GM23338 (cell line): ENCODE measurements around the gene SLC26A6. TPM values are rescaled to one million over a fixed set of nuclear protein-coding genes. Genes with fewer than 3 reads are reported as not detected.

Experiments used
- ATAC-seq: fragments of 200-7000 bp; cut with Tn5 transposase; 3 replicates; pipeline ENCODE4 v1.9.1; 2020
- DNase-seq: peaks from one replicate; pipeline ENCODE4 v3.0.0-alpha.2; 2015; ENCODE audit warnings: low spot score
- H2AFZ ChIP-seq: fragments of 200-600 bp; sonication (generic); 2 replicates; pipeline ENCODE4 v1.8.0; 2016; ENCODE audit warnings: antibody characterized with exemption, mild to moderate bottlenecking, moderate library complexity
- H3F3A ChIP-seq: fragments of 200-600 bp; sonication (generic); replicated peaks from 2 replicates; pipeline ENCODE4 v1.8.0; 2017; ENCODE audit warnings: antibody characterized with exemption, mixed run types, low read depth
- H3K27ac ChIP-seq: fragments of 200-600 bp; sonication (generic); 2 replicates; pipeline ENCODE4 v1.6.1; 2016; ENCODE audit warnings: low read depth
- H3K27me3 ChIP-seq: fragments of 200-600 bp; sonication (generic); 2 replicates; pipeline ENCODE4 v1.8.0; 2016; ENCODE audit warnings: mild to moderate bottlenecking, mixed run types, moderate library complexity; ENCODE audit not compliant: insufficient read depth
- H3K36me3 ChIP-seq: fragments of 200-600 bp; sonication (generic); 2 replicates; pipeline ENCODE4 v1.8.0; 2016; ENCODE audit warnings: mild to moderate bottlenecking; ENCODE audit not compliant: insufficient read depth
- H3K4me1 ChIP-seq: fragments of 200-600 bp; sonication (generic); 2 replicates; pipeline ENCODE4 v1.8.0; 2016; ENCODE audit warnings: mild to moderate bottlenecking, moderate library complexity; ENCODE audit not compliant: insufficient read depth
- H3K4me2 ChIP-seq: fragments of 200-600 bp; sonication (generic); 2 replicates; pipeline ENCODE4 v1.7.1; 2017; ENCODE audit warnings: mixed run types
- H3K4me3 ChIP-seq: fragments of 200-600 bp; sonication (generic); 2 replicates; pipeline ENCODE4 v1.6.1; 2016; ENCODE audit warnings: mixed run types
- H3K79me2 ChIP-seq: fragments of 200-600 bp; sonication (generic); replicated peaks from 2 replicates; pipeline ENCODE4 v1.8.0; 2017; ENCODE audit warnings: mild to moderate bottlenecking; ENCODE audit not compliant: insufficient read depth
- H3K9me2 ChIP-seq: fragments of 200-600 bp; sonication (generic); 2 replicates; pipeline ENCODE4 v1.8.0; 2017; ENCODE audit not compliant: insufficient read depth
- H4K20me1 ChIP-seq: fragments of 200-600 bp; sonication (generic); replicated peaks from 2 replicates; pipeline ENCODE4 v1.8.0; 2017; ENCODE audit warnings: mild to moderate bottlenecking; ENCODE audit not compliant: insufficient read depth
- H3K27ac Mint-ChIP-seq: 2 replicates; pipeline ENCODE4 v1.8.0; 2020; ENCODE audit warnings: inconsistent platforms, mild to moderate bottlenecking, moderate library complexity, mixed read lengths
- H3K27me3 Mint-ChIP-seq: 3 replicates; pipeline ENCODE4 v1.8.0; 2022; ENCODE audit warnings: low read depth, mild to moderate bottlenecking, moderate library complexity, mixed read lengths, inconsistent platforms; ENCODE audit not compliant: insufficient read depth, poor library complexity
- H3K36me3 Mint-ChIP-seq: 3 replicates; pipeline ENCODE4 v1.8.0; 2021; ENCODE audit warnings: low read depth, mild to moderate bottlenecking, inconsistent platforms, moderate library complexity, mixed read lengths
- H3K4me1 Mint-ChIP-seq: 3 replicates; pipeline ENCODE4 v1.8.0; 2020; ENCODE audit warnings: mild to moderate bottlenecking, inconsistent platforms, mixed read lengths
- H3K4me3 Mint-ChIP-seq: 3 replicates; pipeline ENCODE4 v1.8.0; 2021; ENCODE audit warnings: moderate library complexity, mild to moderate bottlenecking, inconsistent platforms, mixed read lengths
- H3K9me3 Mint-ChIP-seq: 3 replicates; pipeline ENCODE4 v1.8.0; 2020; ENCODE audit warnings: moderate library complexity, mild to moderate bottlenecking, inconsistent platforms, mixed read lengths
- CREB1 ChIP-seq: fragments of 250-450 bp; sonication (Bioruptor Pico); IDR thresholded peaks from 2 replicates; pipeline ENCODE4 v1.5.0; 2020; ENCODE audit warnings: low read depth, mild to moderate bottlenecking, moderate library complexity
- CTCF ChIP-seq, 2 experiments: fragments of 200-600 bp in 1 of 2; sonication (generic) in 1 of 2; conservative IDR thresholded peaks; 2 replicates each; pipeline versions ENCODE4 v1.5.1 to v1.6.1; 2016 to 2017; ENCODE audit warnings: antibody characterized with exemption in 2 of 2, low read depth in 2 of 2, mild to moderate bottlenecking in 2 of 2, moderate library complexity in 1 of 2
- ETS1 ChIP-seq: IDR thresholded peaks from 2 replicates; pipeline ENCODE4 v1.6.1; 2016; ENCODE audit warnings: antibody characterized with exemption
- EZH2 ChIP-seq: fragments of 200-600 bp; sonication (generic); IDR thresholded peaks from one replicate; pipeline ENCODE4 v1.8.0; 2017; ENCODE audit warnings: antibody characterized with exemption, mild to moderate bottlenecking, low read depth; ENCODE audit not compliant: unreplicated experiment
- EZH2phosphoT487 ChIP-seq: fragments of 200-600 bp; sonication (generic); IDR thresholded peaks from one replicate; pipeline ENCODE4 v1.8.1; 2018; ENCODE audit warnings: antibody characterized with exemption; ENCODE audit not compliant: unreplicated experiment
- JUNB ChIP-seq: IDR thresholded peaks from one replicate; pipeline ENCODE4 v1.6.1; 2016; ENCODE audit warnings: antibody characterized with exemption; ENCODE audit not compliant: unreplicated experiment
- NANOG ChIP-seq: IDR thresholded peaks from 2 replicates; pipeline ENCODE4 v1.6.1; 2016; ENCODE audit warnings: antibody characterized with exemption, borderline replicate concordance
- POLR2AphosphoS5 ChIP-seq: IDR thresholded peaks from 2 replicates; pipeline ENCODE4 v1.6.1; 2016; ENCODE audit warnings: antibody characterized with exemption, low read depth
- REST ChIP-seq: IDR thresholded peaks from one replicate; pipeline ENCODE4 v1.6.1; 2018; ENCODE audit warnings: antibody characterized with exemption; ENCODE audit not compliant: unreplicated experiment
- STAT1 ChIP-seq: IDR thresholded peaks from one replicate; pipeline ENCODE4 v1.6.1; 2016; ENCODE audit warnings: antibody characterized with exemption; ENCODE audit not compliant: unreplicated experiment
- ZNF114 ChIP-seq: fragments of 250-450 bp; sonication (Bioruptor Pico); IDR thresholded peaks from 2 replicates; pipeline ENCODE4 v1.5.0; 2020; ENCODE audit warnings: mild to moderate bottlenecking, moderate library complexity
- ZNF331 ChIP-seq: fragments of 250-450 bp; sonication (Bioruptor Pico); IDR thresholded peaks from 2 replicates; pipeline ENCODE4 v1.5.0; 2020; ENCODE audit warnings: low read depth, mild to moderate bottlenecking, moderate library complexity
- ZNF462 ChIP-seq: fragments of 250-450 bp; sonication (Bioruptor Pico); IDR thresholded peaks from 2 replicates; pipeline ENCODE4 v1.5.0; 2020; ENCODE audit warnings: mild to moderate bottlenecking, moderate library complexity
- polyA plus RNA-seq: library from polyadenylated mRNA; unstranded; fragments of >200 nt; fragmentation: Nextera tagmentation; extraction: Ambion mirVana; gene quantifications from 2 replicates; pipeline ENCODE4 v1.2.1, GENCODE V29; 2016
- total RNA-seq: library from RNA; depleted of rRNA; stranded (reverse); fragments of >200 nt; shearing (Covaris generic); gene quantifications from 2 replicates; pipeline ENCODE4 v1.2.3, GENCODE V29; 2014

The SLC26A6 gene
- total and polyA plus RNA-seq, 2 experiments from 2014 or later, result 34.3 to 96.4 TPM

GRCh38 chr3:48631516-48632448 lies 3.5 kb downstream of the SLC26A6 start:
- Histone ChIP-seq H3K9me2 (no peaks in the 10 kb centered on the region), H3K4me3 (no peak overlapping the region), H3K36me3 (peaks cover 11% of the 10 kb centered on the region; the same call in 1 of the 2 replicates), H3K4me1 (peaks cover 7% of the 10 kb centered on the region), H2AFZ (no peak overlapping the region), H3K27me3 (no peaks in the 10 kb centered on the region), H3K4me2 (no peak overlapping the region), H3K79me2 (peaks cover 10% of the 10 kb centered on the region), H3F3A (peaks cover 3% of the 10 kb centered on the region; the same call in 1 of the 2 replicates), H4K20me1 (peaks cover 5% of the 10 kb centered on the region), H3K27ac (no peak overlapping the region)
- Mint-ChIP-seq H3K4me1 (peaks cover 17% of the 10 kb centered on the region), H3K27ac (no peak overlapping the region), H3K4me3 (no peak overlapping the region), H3K36me3 (peaks cover 53% of the 10 kb centered on the region), H3K9me3 (no peaks in the 10 kb centered on the region), H3K27me3 (peaks cover 9% of the 10 kb centered on the region)
- no peak for DNase-seq
- no peak for TF ChIP-seq EZH2
- no peak for TF ChIP-seq ZNF462 (CRISPR knock-in tag)
- no peak for TF ChIP-seq ZNF114
- no peak for TF ChIP-seq NANOG
- no peak for TF ChIP-seq STAT1
- TF ChIP-seq ETS1, result no peak
- TF ChIP-seq CREB1 (CRISPR knock-in tag), result no peak
- no peak for TF ChIP-seq ZNF331 (CRISPR knock-in tag)
- TF ChIP-seq EZH2phosphoT487, result no peak
- no peak for TF ChIP-seq JUNB
- TF ChIP-seq CTCF (conservative IDR thresholded peaks at IDR 0.05; ENCODE audit: low read depth in 2 of 2), result no peak
- TF ChIP-seq REST, result no peak
- TF ChIP-seq POLR2AphosphoS5, result no peak
- ATAC-seq, result no peak
